Suprapubic skin (tissue), 4 donors: Measurements from ENCODE around the gene SLC25A47.

Experiments used
- POLR2A ChIP-seq, 2 donors: fragments of 450-650 bp; IDR thresholded peaks; one replicate each; pipeline ENCODE4 v1.6.1; 2017; ENCODE audit warnings: antibody characterized with exemption in 2 of 2, mild to moderate bottlenecking in 2 of 2, moderate library complexity in 2 of 2
- POLR2AphosphoS5 ChIP-seq, 3 donors: sonication (generic); formaldehyde crosslinking; IDR thresholded peaks; one replicate each; pipeline ENCODE4 v1.6.1; 2017; ENCODE audit warnings: antibody characterized with exemption in 3 of 3
- TF ChIP-seq, protein P1 (sequence below), 2 donors: fragments of 200-600 bp in 1 of 2; fragments of 450-650 bp in 1 of 2; sonication (generic) in 1 of 2; IDR thresholded peaks; one replicate each; pipeline ENCODE4 v1.5.1; 2016 to 2019; ENCODE audit warnings: antibody characterized with exemption in 2 of 2, mild to moderate bottlenecking in 1 of 2, moderate library complexity in 1 of 2

DNA sequence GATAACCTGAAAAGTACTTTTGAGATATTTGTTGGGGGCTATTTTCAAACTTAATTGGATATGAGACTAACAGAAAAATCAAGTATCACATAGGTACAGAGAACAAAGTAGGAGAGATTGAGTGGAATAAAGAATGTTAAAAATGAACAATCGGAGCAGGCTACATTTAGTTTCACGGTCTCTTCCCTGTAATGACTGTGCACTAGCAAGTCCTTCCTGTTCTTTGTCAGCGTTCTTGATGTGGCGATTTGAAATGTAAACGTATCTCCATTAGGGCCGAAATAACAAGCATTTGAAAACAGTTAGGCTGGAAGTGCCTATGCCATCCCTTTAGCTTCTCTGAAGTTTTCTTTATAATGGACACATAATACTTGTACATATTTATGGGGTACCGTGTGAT lies 47.9 kb upstream of the SLC25A47 start:
- TF ChIP-seq POLR2A (IDR thresholded peaks at IDR 0.05), result no peak
- TF ChIP-seq, protein P1, sequence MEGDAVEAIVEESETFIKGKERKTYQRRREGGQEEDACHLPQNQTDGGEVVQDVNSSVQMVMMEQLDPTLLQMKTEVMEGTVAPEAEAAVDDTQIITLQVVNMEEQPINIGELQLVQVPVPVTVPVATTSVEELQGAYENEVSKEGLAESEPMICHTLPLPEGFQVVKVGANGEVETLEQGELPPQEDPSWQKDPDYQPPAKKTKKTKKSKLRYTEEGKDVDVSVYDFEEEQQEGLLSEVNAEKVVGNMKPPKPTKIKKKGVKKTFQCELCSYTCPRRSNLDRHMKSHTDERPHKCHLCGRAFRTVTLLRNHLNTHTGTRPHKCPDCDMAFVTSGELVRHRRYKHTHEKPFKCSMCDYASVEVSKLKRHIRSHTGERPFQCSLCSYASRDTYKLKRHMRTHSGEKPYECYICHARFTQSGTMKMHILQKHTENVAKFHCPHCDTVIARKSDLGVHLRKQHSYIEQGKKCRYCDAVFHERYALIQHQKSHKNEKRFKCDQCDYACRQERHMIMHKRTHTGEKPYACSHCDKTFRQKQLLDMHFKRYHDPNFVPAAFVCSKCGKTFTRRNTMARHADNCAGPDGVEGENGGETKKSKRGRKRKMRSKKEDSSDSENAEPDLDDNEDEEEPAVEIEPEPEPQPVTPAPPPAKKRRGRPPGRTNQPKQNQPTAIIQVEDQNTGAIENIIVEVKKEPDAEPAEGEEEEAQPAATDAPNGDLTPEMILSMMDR (IDR thresholded peaks at IDR 0.05), result no peak
- no peak for TF ChIP-seq POLR2AphosphoS5 (IDR thresholded peaks at IDR 0.05)
